ENCODE data around the gene HTT-AS. TPM values are rescaled to one million over a fixed set of nuclear protein-coding genes. Genes with fewer than 3 reads are reported as not detected.

The HTT-AS gene
- total and polyA plus RNA-seq, 2 of the 8 experiments (the other 6 are each of a cell fraction or from before 2014, with no cell fraction given): not detected

DNA sequence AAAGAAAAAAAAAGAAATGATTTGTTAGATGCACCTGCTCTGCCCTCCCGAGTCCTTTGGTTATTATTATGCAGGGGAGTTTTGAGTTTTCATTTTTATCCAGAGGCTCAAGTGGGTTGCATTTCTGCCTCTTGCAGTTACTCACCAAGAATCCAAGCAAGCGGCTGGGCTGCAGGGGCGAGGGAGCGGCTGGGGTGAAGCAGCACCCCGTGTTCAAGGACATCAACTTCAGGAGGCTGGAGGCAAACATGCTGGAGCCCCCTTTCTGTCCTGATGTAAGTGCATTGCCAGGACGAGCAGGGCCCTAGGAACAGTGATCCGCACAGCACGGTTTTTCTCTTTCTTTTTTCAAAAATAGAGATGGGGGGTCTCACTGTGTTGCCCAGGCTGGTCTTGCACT lies 39.1 kb downstream of the HTT-AS start:
- no peak overlapping the region for H3K9ac ChIP-seq (replicated peaks in 1 of 4; ENCODE audit: extremely low read depth in 1 of 4, low read depth in 3 of 4, low read length in 3 of 4)
- 86% methylated on average over 8 of the region's 8 CpGs; no CpG with 5 or more reads in 1 of the 2 experiments for WGBS, 2 experiments (ENCODE audit: extremely low coverage in 1 of 2, insufficient coverage in 1 of 2, insufficient read length in 1 of 2, insufficient replicate concordance in 2 of 2, low coverage in 1 of 2, low lambda C conversion rate in 2 of 2, missing lambda C conversion rate in 1 of 2)
- H3K9me3 ChIP-seq (ENCODE audit: insufficient read depth in 2 of 2, low read depth in 1 of 2, low read length in 1 of 2): no peaks in the 10 kb centered on the region
- no peak for DNase-seq (ENCODE audit: low read depth in 1 of 2, low spot score in 2 of 2)
- H2BK5ac ChIP-seq (ENCODE audit: low read depth, low read length): no peak overlapping the region
- no peak overlapping the region for H2BK12ac ChIP-seq (ENCODE audit: low read depth, low read length)
- no peak overlapping the region for H3K56ac ChIP-seq (replicated peaks; ENCODE audit: insufficient read length, low read depth, low read length)
- FAIRE-seq: no peak
- no peak overlapping the region for H4K91ac ChIP-seq (replicated peaks; ENCODE audit: insufficient read length, low read length)
- no peak overlapping the region for H3K14ac ChIP-seq (ENCODE audit: insufficient read length)
- no peak overlapping the region for H3K4me2 ChIP-seq (ENCODE audit: insufficient read depth in 1 of 2, low read depth in 2 of 2, low read length in 2 of 2)
- no peaks in the 10 kb centered on the region for H3K36me3 ChIP-seq (ENCODE audit: control insufficient read depth in 2 of 4, insufficient read depth in 4 of 4, low read length in 3 of 4)
- no peak overlapping the region for H2BK120ac ChIP-seq (replicated peaks; ENCODE audit: low read depth, low read length)
- no peak overlapping the region for H3K23ac ChIP-seq (ENCODE audit: insufficient read length)
- H3K4ac ChIP-seq (replicated peaks; ENCODE audit: insufficient read length, low read depth, low read length): no peak overlapping the region
- no peak overlapping the region for H2BK20ac ChIP-seq (ENCODE audit: low read length)
- no peak overlapping the region for H2AK5ac ChIP-seq (ENCODE audit: low read depth, low read length)
- no peak overlapping the region for H4K8ac ChIP-seq (ENCODE audit: extremely low read depth, insufficient read depth, low read length)
- no peak overlapping the region for H2AFZ ChIP-seq (ENCODE audit: low read length)
- no peaks in the 10 kb centered on the region for H4K20me1 ChIP-seq (replicated peaks in 1 of 2; ENCODE audit: control insufficient read depth in 1 of 2, insufficient read depth in 2 of 2, low read length in 2 of 2)
- POLR2A ChIA-PET (ENCODE audit: partially characterized antibody): interaction anchor here (0.7 to 1.5 kb wide), 2 partner anchors 11 to 72 kb away, joined by 3 to 4 read pairs; partner anchors contain the start of genes GRK4 and NOP14
- H2BK15ac ChIP-seq (ENCODE audit: low read length): no peak overlapping the region
- H3K27me3 ChIP-seq (replicated peaks in 1 of 4; ENCODE audit: control insufficient read depth in 3 of 4, extremely low read depth in 1 of 4, insufficient read depth in 3 of 4, low read length in 3 of 4): no peaks in the 10 kb centered on the region; a peak in 2 of 7 replicates
- no peak overlapping the region for H3K27ac ChIP-seq (ENCODE audit: low read depth, low read length)
- H3K4me1 ChIP-seq (replicated peaks in 1 of 4; ENCODE audit: control insufficient read depth in 3 of 4, insufficient read depth in 4 of 4, low read length in 3 of 4): no peaks in the 10 kb centered on the region
- H3K4me3 ChIP-seq (ENCODE audit: extremely low read depth in 1 of 4, insufficient read depth in 2 of 4, low read depth in 3 of 4, low read length in 4 of 4): no peak overlapping the region
- CTCF ChIA-PET (ENCODE audit: partially characterized antibody): interaction anchor here (1.6 to 12.5 kb wide), 5 partner anchors 12 to 61 kb away, joined by 5 to 89 read pairs (median 19); no protein-coding TSS in a partner anchor
- no peak overlapping the region for H3K18ac ChIP-seq (ENCODE audit: extremely low read depth, low read length)
- no peaks in the 10 kb centered on the region for H3K79me2 ChIP-seq (ENCODE audit: control insufficient read depth in 1 of 2, insufficient read depth in 2 of 2, low read length in 2 of 2)
- H4K5ac ChIP-seq (ENCODE audit: insufficient read length, low read depth, low read length): no peak overlapping the region
- H3K79me1 ChIP-seq (ENCODE audit: low read depth, low read length): no peaks in the 10 kb centered on the region
- H3K23me2 ChIP-seq (ENCODE audit: low read depth, low read length): no peaks in the 10 kb centered on the region
- TF ChIP-seq CHD1 (IDR thresholded peaks at IDR 0.05; ENCODE audit: low read depth, low read length) (no peak), EP300 (IDR thresholded peaks at IDR 0.05; ENCODE audit: borderline replicate concordance in 1 of 2, low read depth in 2 of 2, low read length in 2 of 2) (no peak), BCL11A (IDR thresholded peaks at IDR 0.05; ENCODE audit: low read depth in 2 of 2, low read length in 2 of 2) (no peak), GTF2F1 (IDR thresholded peaks at IDR 0.05; ENCODE audit: borderline replicate concordance, low read depth, low read length) (no peak), RXRA (IDR thresholded peaks at IDR 0.05; ENCODE audit: insufficient read depth, low read depth, low read length) (no peak), RBBP5 (IDR thresholded peaks at IDR 0.05; ENCODE audit: borderline replicate concordance, low read depth, low read length) (no peak)
- TF ChIP-seq, protein P1, sequence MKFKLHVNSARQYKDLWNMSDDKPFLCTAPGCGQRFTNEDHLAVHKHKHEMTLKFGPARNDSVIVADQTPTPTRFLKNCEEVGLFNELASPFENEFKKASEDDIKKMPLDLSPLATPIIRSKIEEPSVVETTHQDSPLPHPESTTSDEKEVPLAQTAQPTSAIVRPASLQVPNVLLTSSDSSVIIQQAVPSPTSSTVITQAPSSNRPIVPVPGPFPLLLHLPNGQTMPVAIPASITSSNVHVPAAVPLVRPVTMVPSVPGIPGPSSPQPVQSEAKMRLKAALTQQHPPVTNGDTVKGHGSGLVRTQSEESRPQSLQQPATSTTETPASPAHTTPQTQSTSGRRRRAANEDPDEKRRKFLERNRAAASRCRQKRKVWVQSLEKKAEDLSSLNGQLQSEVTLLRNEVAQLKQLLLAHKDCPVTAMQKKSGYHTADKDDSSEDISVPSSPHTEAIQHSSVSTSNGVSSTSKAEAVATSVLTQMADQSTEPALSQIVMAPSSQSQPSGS (IDR thresholded peaks at IDR 0.05; ENCODE audit: low read length): no peak
- TF ChIP-seq, protein P2, sequence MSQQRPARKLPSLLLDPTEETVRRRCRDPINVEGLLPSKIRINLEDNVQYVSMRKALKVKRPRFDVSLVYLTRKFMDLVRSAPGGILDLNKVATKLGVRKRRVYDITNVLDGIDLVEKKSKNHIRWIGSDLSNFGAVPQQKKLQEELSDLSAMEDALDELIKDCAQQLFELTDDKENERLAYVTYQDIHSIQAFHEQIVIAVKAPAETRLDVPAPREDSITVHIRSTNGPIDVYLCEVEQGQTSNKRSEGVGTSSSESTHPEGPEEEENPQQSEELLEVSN (IDR thresholded peaks at IDR 0.05): no peak
